Tibial nerve (tissue), 4 donors: ENCODE results near the gene NUFIP2.

ENCODE experiments used
- CTCF ChIP-seq, 5 experiments: fragments of 200-600 bp in 3 of 5; fragments of 450-650 bp in 2 of 5; sonication (generic) in 3 of 5; IDR thresholded peaks; one replicate each; pipeline ENCODE4 v1.5.1; 2016 to 2019; ENCODE audit warnings: antibody characterized with exemption in 5 of 5, mild to moderate bottlenecking in 3 of 5, moderate library complexity in 2 of 5
- EP300 ChIP-seq, 2 donors: sonication (generic); formaldehyde crosslinking; IDR thresholded peaks; one replicate each; pipeline ENCODE4 v1.6.1; 2017; ENCODE audit warnings: antibody characterized with exemption in 2 of 2, mild to moderate bottlenecking in 1 of 2
- POLR2A ChIP-seq, 2 donors: fragments of 450-650 bp; IDR thresholded peaks; one replicate each; pipeline ENCODE4 v1.6.1; 2017; ENCODE audit warnings: antibody characterized with exemption in 2 of 2, mild to moderate bottlenecking in 2 of 2, moderate library complexity in 2 of 2

DNA sequence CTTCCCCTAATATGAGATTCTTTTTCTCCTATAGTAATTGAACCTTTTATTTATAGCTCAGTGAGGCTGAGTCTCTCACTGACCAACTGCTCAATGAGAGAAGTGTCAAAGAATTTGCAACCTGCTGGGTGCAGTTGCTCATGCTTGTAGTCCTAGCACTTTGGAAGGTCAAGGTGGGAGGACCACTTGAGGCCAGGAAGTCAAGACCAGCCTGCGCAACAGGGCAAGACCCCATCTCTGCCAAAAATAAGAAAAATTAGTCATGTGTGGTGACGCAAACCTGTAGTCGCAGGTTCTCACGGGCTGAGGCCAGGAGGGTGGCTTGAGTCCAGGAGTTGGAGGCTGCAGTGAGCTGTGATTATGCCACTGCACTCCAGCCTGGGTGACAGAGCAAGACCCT, 78.2 kb downstream of the NUFIP2 start:
- TF ChIP-seq CTCF (IDR thresholded peaks at IDR 0.05) (no peak), POLR2A (IDR thresholded peaks at IDR 0.05) (no peak), EP300 (IDR thresholded peaks at IDR 0.05) (no peak)
